Choroid plexus epithelial cell (primary cell): ENCODE results near the gene ELOVL1.
"Not testable (repeated sequence)": the region's sequence is repeated elsewhere in the genome, so short reads cannot be mapped to it uniquely, and the experiment has no call there.

Experiments used
- DNase-seq: peaks from one replicate; pipeline ENCODE4 v3.0.0-alpha.2; 2010; ENCODE audit warnings: low read depth
- H3K4me3 ChIP-seq: 2 replicates; pipeline ENCODE4 v1.5.1; 2011; ENCODE audit warnings: low read depth, mild to moderate bottlenecking, control low read depth, low read length, moderate library complexity
- TF ChIP-seq, protein P1 (sequence below): conservative IDR thresholded peaks from 2 replicates; pipeline ENCODE4 v1.5.1; 2011; ENCODE audit warnings: low read depth, mild to moderate bottlenecking, control low read depth, inconsistent platforms, low read length, moderate library complexity

Gene ELOVL1

GRCh38 chr1:43404353-43404752 is 36.5 kb upstream of the ELOVL1 start:
- no peak overlapping the region for H3K4me3 ChIP-seq
- DNase-seq, result no peak
- TF ChIP-seq, protein P1, sequence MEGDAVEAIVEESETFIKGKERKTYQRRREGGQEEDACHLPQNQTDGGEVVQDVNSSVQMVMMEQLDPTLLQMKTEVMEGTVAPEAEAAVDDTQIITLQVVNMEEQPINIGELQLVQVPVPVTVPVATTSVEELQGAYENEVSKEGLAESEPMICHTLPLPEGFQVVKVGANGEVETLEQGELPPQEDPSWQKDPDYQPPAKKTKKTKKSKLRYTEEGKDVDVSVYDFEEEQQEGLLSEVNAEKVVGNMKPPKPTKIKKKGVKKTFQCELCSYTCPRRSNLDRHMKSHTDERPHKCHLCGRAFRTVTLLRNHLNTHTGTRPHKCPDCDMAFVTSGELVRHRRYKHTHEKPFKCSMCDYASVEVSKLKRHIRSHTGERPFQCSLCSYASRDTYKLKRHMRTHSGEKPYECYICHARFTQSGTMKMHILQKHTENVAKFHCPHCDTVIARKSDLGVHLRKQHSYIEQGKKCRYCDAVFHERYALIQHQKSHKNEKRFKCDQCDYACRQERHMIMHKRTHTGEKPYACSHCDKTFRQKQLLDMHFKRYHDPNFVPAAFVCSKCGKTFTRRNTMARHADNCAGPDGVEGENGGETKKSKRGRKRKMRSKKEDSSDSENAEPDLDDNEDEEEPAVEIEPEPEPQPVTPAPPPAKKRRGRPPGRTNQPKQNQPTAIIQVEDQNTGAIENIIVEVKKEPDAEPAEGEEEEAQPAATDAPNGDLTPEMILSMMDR, result no peak

DNA sequence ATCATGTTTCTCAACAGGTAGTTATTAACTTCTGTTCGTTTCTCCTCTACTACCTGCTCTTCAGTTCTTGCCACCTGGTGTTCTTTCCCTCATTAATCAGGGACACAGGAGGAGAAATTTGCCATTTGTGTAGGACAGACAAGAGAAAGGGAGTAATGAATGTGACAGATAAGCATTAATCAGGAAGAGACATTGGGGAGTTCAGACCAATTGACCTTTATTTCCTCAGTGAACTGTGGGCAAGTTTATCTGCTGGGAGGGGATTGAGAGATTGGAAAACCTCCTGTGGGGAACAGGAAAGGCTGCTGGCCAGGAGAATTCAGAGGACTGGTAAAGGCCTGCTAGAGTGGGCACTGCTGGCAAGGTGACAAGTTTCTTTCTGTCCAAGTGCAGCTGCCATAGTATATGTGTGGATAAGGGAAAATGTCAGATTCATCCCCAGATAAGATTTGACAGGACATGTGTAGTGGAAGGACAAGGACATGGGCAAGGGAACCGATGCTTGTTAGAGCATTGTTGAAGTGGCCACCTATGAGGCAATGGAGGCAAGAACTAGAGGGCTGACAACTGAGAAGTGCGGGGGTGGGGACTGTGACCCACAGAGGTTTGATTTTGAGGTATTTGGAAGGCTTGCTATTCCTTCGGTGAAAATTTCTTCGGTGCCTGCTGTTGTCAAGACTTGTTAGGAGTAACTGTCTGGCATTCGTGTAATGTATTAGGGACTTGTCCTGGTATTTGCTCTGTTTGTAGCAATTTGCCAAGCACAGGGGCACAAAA is 34.5 kb upstream of the ELOVL1 start:
- TF ChIP-seq, protein P1, result no peak
- DNase-seq, result no peak
- H3K4me3 ChIP-seq, result no peak overlapping the region

GRCh38 chr1:43400441-43400840 is 32.6 kb upstream of the ELOVL1 start:
- DNase-seq, H3K4me3 ChIP-seq: not testable (repeated sequence)

- DNase-seq, result no peak
- no peak overlapping the region for H3K4me3 ChIP-seq
- TF ChIP-seq, protein P1, result no peak
Measured at GRCh38 chr1:43398227-43398626, 30.4 kb upstream of the ELOVL1 start.

- TF ChIP-seq, protein P1, result no peak
- peak; percentile 11 for DNase-seq
- H3K4me3 ChIP-seq, result no peak overlapping the region
Measured at GRCh38 chr1:43396059-43396458, 28.2 kb upstream of the ELOVL1 start.

DNA sequence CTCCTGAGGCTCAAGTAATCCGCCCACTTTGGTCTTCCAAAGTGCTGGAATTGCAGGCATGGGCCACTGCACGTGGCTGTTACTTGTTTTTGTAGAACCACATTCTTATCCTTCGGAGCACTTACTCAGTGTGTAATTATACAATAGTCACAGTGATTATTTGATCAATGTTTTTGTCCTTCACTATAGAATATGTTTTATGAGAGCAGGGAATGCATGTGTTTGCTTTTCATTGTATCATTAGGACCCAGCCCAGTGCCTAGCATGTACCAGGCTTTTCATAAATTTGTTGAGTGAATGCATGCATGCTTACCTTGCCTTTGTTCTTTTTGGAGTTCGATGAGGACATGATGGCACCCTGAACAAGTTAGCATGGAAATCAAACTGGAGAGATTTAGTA is 27.7 kb upstream of the ELOVL1 start:
- DNase-seq, result no peak
- TF ChIP-seq, protein P1, result no peak
- no peak overlapping the region for H3K4me3 ChIP-seq

GRCh38 chr1:43392702-43393101 is 24.9 kb upstream of the ELOVL1 start:
- DNase-seq, result no peak
- no peak overlapping the region for H3K4me3 ChIP-seq
- TF ChIP-seq, protein P1, result no peak
